Omental fat pad (tissue), 4 donors: ENCODE data around the gene DAW1. TPM values are rescaled to one million over a fixed set of nuclear protein-coding genes. Genes with fewer than 3 reads are reported as not detected.

Experiments
- ATAC-seq: fragments of 150-250 bp; one replicate; pipeline ENCODE4 v1.9.1; 2016; ENCODE audit warnings: mild to moderate bottlenecking, moderate library complexity; ENCODE audit not compliant: low FRiP score
- DNase-seq: peaks from one replicate; pipeline ENCODE4 v3.0.0-alpha.2; 2019; ENCODE audit warnings: low spot score
- small RNA-seq: library from RNA; depleted of rRNA; stranded (forward); fragments of <200 nt; gene quantifications from one replicate; pipeline ENCODE3, GENCODE V24; 2016
- total RNA-seq, 4 donors: library from RNA; depleted of rRNA; stranded (reverse); fragments of >200 nt; gene quantifications; one replicate each; pipeline ENCODE4 v1.1.0, GENCODE V29; 2016
- TF ChIP-seq, protein P1 (sequence below), 3 donors: fragments of 450-650 bp; IDR thresholded peaks; one replicate each; pipeline ENCODE4 v1.5.1; 2016 to 2017; ENCODE audit warnings: antibody characterized with exemption in 3 of 3, mild to moderate bottlenecking in 3 of 3, moderate library complexity in 2 of 3

The DAW1 gene
- total RNA-seq, 4 donors from 2014 or later: 1.9 to 11.0 TPM; not detected in 2

DNA sequence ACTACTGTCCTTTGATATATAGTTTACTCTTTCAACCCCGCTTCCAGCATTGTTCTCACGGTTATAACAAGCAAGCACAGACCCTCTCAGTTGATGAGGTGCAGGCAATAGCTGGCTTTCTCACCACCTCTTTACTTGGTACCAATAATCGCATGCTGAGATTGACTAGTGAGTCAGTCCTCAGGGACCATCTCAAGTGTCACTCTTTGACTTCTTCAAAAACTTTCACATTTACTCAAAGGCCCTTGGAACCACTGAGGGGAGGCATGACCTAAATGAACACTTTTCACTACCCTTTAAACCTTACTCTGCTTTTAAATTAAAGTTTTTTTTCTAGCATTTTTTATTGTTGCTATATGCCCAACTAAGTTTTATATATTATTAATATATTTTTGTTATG, 101.8 kb downstream of the DAW1 start:
- DNase-seq: no peak
- TF ChIP-seq, protein P1, sequence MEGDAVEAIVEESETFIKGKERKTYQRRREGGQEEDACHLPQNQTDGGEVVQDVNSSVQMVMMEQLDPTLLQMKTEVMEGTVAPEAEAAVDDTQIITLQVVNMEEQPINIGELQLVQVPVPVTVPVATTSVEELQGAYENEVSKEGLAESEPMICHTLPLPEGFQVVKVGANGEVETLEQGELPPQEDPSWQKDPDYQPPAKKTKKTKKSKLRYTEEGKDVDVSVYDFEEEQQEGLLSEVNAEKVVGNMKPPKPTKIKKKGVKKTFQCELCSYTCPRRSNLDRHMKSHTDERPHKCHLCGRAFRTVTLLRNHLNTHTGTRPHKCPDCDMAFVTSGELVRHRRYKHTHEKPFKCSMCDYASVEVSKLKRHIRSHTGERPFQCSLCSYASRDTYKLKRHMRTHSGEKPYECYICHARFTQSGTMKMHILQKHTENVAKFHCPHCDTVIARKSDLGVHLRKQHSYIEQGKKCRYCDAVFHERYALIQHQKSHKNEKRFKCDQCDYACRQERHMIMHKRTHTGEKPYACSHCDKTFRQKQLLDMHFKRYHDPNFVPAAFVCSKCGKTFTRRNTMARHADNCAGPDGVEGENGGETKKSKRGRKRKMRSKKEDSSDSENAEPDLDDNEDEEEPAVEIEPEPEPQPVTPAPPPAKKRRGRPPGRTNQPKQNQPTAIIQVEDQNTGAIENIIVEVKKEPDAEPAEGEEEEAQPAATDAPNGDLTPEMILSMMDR (IDR thresholded peaks at IDR 0.05): no peak
- no peak for ATAC-seq

Small RNA genes lying within 50 kb of the gene (small RNA-seq; reads per million reads assigned to genes)
- not detected for gene RF00402

Other genes starting within 250 kb of the DAW1 start
- not detected for gene SCYGR5, start 204.8 kb upstream of the DAW1 start, total RNA-seq
- 100 to 1,000 TPM in 3 of 4 donors, 10 to 100 TPM in 1; 44.1 to 537 (median 169) TPM for gene SLC19A3, start 153.6 kb upstream of the DAW1 start, total RNA-seq
- not detected for gene SCYGR6, start 146.9 kb upstream of the DAW1 start, total RNA-seq
- not detected for gene SCYGR7, start 143.3 kb upstream of the DAW1 start, total RNA-seq
- not detected for gene SCYGR8, start 125.7 kb upstream of the DAW1 start, total RNA-seq
- 10 to 100 TPM in 1 of 4 donors, 1 to 10 TPM in 1, not detected in 2; 3.4 to 19.2 TPM for gene CCL20, start 57.8 kb upstream of the DAW1 start, total RNA-seq